ENCODE data around the gene ING2. TPM values are rescaled to one million over a fixed set of nuclear protein-coding genes. Genes with fewer than 3 reads are reported as not detected.

ING2 gene
- total RNA-seq, 1 experiment from 2014 or later = 15.8 TPM

DNA sequence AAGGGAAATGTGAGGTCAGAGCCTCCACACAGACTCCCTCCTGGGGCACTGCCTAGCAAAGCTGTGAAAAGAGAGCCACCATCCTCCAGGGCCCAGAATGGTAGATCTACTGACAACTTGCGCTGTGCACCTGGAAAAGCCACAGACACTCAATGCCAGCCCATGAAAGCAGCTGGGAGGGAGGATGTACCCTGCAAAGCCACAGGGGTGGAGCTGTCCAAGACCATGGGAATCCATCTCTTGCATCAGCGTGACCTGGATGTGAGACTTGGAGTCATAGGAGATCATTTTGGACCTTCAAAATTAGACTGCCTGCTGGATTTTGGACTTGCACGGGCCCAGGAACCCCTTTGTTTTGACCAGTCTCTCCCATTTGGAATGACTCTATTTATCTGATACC is 37.6 kb upstream of the ING2 start:
- ChIA-PET POLR2A (ENCODE audit: low non-redundant PET) (no interaction called here), CTCF (interaction anchor here (0.7 kb wide), 1 partner anchor 182 kb away, joined by 3 read pairs; no protein-coding TSS in a partner anchor)
- Histone ChIP-seq H3K27ac (ENCODE audit: low read depth, low read length, poor library complexity, severe bottlenecking) (no peak overlapping the region), H3K27me3 (replicated peaks; ENCODE audit: insufficient read depth, low read depth, low read length, poor library complexity) (no peaks in the 10 kb centered on the region), H3K4me1 (ENCODE audit: insufficient read depth, low read length, poor library complexity, severe bottlenecking) (no peaks in the 10 kb centered on the region), H3K4me3 (ENCODE audit: low read depth, low read length, poor library complexity, severe bottlenecking) (no peak overlapping the region), H3K36me3 (ENCODE audit: insufficient read depth, low read length, poor library complexity, severe bottlenecking) (no peaks in the 10 kb centered on the region), H3K9me3 (ENCODE audit: low read depth, low read length, poor library complexity, severe bottlenecking) (no peaks in the 10 kb centered on the region)
- TF ChIP-seq, protein P1, sequence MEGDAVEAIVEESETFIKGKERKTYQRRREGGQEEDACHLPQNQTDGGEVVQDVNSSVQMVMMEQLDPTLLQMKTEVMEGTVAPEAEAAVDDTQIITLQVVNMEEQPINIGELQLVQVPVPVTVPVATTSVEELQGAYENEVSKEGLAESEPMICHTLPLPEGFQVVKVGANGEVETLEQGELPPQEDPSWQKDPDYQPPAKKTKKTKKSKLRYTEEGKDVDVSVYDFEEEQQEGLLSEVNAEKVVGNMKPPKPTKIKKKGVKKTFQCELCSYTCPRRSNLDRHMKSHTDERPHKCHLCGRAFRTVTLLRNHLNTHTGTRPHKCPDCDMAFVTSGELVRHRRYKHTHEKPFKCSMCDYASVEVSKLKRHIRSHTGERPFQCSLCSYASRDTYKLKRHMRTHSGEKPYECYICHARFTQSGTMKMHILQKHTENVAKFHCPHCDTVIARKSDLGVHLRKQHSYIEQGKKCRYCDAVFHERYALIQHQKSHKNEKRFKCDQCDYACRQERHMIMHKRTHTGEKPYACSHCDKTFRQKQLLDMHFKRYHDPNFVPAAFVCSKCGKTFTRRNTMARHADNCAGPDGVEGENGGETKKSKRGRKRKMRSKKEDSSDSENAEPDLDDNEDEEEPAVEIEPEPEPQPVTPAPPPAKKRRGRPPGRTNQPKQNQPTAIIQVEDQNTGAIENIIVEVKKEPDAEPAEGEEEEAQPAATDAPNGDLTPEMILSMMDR (conservative IDR thresholded peaks at IDR 0.05; ENCODE audit: low read depth, low read length) = no peak
- no peak for TF ChIP-seq EZH2 (IDR thresholded peaks at IDR 0.05; ENCODE audit: borderline replicate concordance, low read depth, low read length, poor library complexity, severe bottlenecking)
- DNase-seq (ENCODE audit: low spot score) = no peak
- no TSS peak for BruUV-seq (replicated peaks)
- intact Hi-C loops (cut with micrococcal nuclease; ENCODE audit: unreplicated experiment) = no loop called here

DNA sequence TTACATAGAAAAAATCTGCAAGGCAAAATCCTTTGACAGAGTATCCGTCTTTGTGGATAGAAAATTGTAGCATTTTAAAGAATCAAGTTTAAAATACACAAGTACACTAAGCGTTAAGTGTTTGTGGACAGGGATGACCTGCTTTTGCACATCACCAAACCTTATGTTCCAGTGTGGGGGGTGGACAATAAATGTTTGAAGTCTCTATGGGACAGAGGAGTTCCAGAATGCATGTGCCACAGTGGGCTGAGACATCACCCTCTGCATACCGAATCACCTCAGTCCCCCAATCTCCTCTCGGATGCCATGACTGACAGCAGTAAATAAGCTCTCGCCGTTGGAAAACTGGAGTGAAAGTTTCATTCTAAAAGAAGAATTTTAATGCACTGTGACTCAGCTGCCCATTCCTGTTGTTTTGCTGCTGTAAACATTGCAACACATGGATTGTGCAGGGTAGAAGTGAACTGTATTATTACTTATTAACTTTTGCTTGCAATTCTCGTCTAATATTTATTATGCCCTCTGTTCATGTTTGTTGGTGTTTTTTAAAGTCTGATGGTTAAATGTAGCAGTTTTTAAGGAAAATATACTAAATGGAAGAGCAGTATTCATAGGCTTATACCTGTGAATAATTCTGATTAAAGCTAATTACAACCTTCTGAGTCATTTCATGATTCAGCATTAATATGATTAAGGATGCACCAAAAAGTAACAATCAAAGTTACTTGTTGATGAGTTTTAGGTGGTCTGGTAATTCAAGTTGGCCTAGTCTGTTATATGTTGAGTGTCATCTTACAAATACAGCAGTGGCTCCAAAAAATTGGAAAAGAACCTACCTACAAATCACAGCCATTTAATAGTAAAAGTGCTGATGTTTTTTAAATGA is 36.4 kb upstream of the ING2 start:
- no peaks in the 10 kb centered on the region for H3K4me1 ChIP-seq (ENCODE audit: insufficient read depth, low read length, poor library complexity, severe bottlenecking)
- POLR2A ChIA-PET (ENCODE audit: low non-redundant PET) = no interaction called here
- no peaks in the 10 kb centered on the region for H3K27me3 ChIP-seq (replicated peaks; ENCODE audit: insufficient read depth, low read depth, low read length, poor library complexity)
- H3K9me3 ChIP-seq (ENCODE audit: low read depth, low read length, poor library complexity, severe bottlenecking) = no peaks in the 10 kb centered on the region
- CTCF ChIA-PET = no interaction called here
- H3K4me3 ChIP-seq (ENCODE audit: low read depth, low read length, poor library complexity, severe bottlenecking) = no peak overlapping the region
- TF ChIP-seq, protein P1 (conservative IDR thresholded peaks at IDR 0.05; ENCODE audit: low read depth, low read length) = no peak
- no peak for TF ChIP-seq EZH2 (IDR thresholded peaks at IDR 0.05; ENCODE audit: borderline replicate concordance, low read depth, low read length, poor library complexity, severe bottlenecking)
- intact Hi-C loops (cut with micrococcal nuclease; ENCODE audit: unreplicated experiment) = no loop called here
- no peak for DNase-seq (ENCODE audit: low spot score)
- H3K27ac ChIP-seq (ENCODE audit: low read depth, low read length, poor library complexity, severe bottlenecking) = no peak overlapping the region
- no TSS peak for BruUV-seq (replicated peaks)
- H3K36me3 ChIP-seq (ENCODE audit: insufficient read depth, low read length, poor library complexity, severe bottlenecking) = no peaks in the 10 kb centered on the region

DNA sequence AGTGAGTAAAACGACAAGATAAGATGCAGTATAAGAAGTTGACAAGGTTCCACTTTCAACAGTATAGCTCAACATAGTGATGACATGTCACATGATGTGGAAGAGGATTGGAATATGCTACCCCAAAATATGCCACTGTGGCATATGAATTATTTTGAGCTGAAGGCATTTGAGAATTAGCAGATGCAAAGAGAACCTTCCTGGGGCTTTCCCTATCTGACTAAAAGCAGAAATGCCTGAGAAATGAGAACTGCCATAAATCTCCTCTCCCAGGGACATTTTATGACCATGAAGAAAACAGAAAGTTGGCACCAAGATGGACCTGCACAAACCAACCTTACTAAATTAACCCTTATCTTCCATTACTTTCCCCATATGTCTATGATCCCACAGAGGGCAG is 35.6 kb upstream of the ING2 start:
- Histone ChIP-seq H3K9me3 (ENCODE audit: low read depth, low read length, poor library complexity, severe bottlenecking) (no peaks in the 10 kb centered on the region), H3K27me3 (replicated peaks; ENCODE audit: insufficient read depth, low read depth, low read length, poor library complexity) (no peaks in the 10 kb centered on the region), H3K4me3 (ENCODE audit: low read depth, low read length, poor library complexity, severe bottlenecking) (no peak overlapping the region), H3K27ac (ENCODE audit: low read depth, low read length, poor library complexity, severe bottlenecking) (no peak overlapping the region), H3K36me3 (ENCODE audit: insufficient read depth, low read length, poor library complexity, severe bottlenecking) (no peaks in the 10 kb centered on the region), H3K4me1 (ENCODE audit: insufficient read depth, low read length, poor library complexity, severe bottlenecking) (no peaks in the 10 kb centered on the region)
- ChIA-PET CTCF (no interaction called here), POLR2A (ENCODE audit: low non-redundant PET) (interaction anchor here (0.6 kb wide), 1 partner anchor 17 kb away, joined by 8 read pairs; no protein-coding TSS in a partner anchor)
- DNase-seq (ENCODE audit: low spot score) = no peak
- TF ChIP-seq, protein P1 (conservative IDR thresholded peaks at IDR 0.05; ENCODE audit: low read depth, low read length) = no peak
- no peak for TF ChIP-seq EZH2 (IDR thresholded peaks at IDR 0.05; ENCODE audit: borderline replicate concordance, low read depth, low read length, poor library complexity, severe bottlenecking)
- BruUV-seq (replicated peaks) = no TSS peak
- intact Hi-C loops (cut with micrococcal nuclease; ENCODE audit: unreplicated experiment) = no loop called here
